GM19239 (cell line): ENCODE measurements around the gene DENND6B.
A peak's percentile ranks its signal among the peaks of the same experiment; 100 is the strongest.
"Not testable (repeated sequence)": the region's sequence is repeated elsewhere in the genome, so short reads cannot be mapped to it uniquely, and the experiment has no call there.

Experiments
- DNase-seq: peaks from one replicate; pipeline ENCODE4 v3.0.0; 2011; ENCODE audit warnings: low spot score; ENCODE audit not compliant: insufficient read length
- FAIRE-seq: peaks from 2 replicates; lab custom pipeline; 2011; peaks lifted over from hg19 to GRCh38; lab: Jason Lieb, UNC

DENND6B gene

GRCh38 chr22:50326956-50327710 lies at the start of gene DENND6B:
DENND6B (minus strand) TSS chr22:50327012; CDS start chr22:50326988, 24 bp downstream.
- FAIRE-seq, result peak; percentile 78
- DNase-seq, result peak; percentile 91

- FAIRE-seq, result peak; percentile 84
- DNase-seq, result no peak
These were observed 49.4 kb upstream of the DENND6B start for GRCh38 chr22:50376085-50376651.

- DNase-seq, result no peak
- no peak for FAIRE-seq
These were observed 44.4 kb upstream of the DENND6B start for GRCh38 chr22:50371101-50371648.

- FAIRE-seq (no peak), DNase-seq (no peak)
These were observed 41.1 kb upstream of the DENND6B start for GRCh38 chr22:50367778-50368500.

- FAIRE-seq, DNase-seq: not testable (repeated sequence)
These were observed 37.0 kb upstream of the DENND6B start for GRCh38 chr22:50363803-50364194.

- FAIRE-seq (no peak), DNase-seq (no peak)
These were observed 36.5 kb upstream of the DENND6B start for GRCh38 chr22:50363166-50363802.

- FAIRE-seq (no peak), DNase-seq (no peak)
These were observed 34.9 kb upstream of the DENND6B start for GRCh38 chr22:50361688-50362087.

GRCh38 chr22:50361222-50361621 lies 34.4 kb upstream of the DENND6B start:
- no peak for FAIRE-seq
- DNase-seq, result no peak

- FAIRE-seq (no peak), DNase-seq (no peak)
These were observed 33.8 kb upstream of the DENND6B start for GRCh38 chr22:50360578-50360977.

- DNase-seq, result no peak
- FAIRE-seq, result no peak
These were observed 30.9 kb upstream of the DENND6B start for GRCh38 chr22:50357756-50358155.

GRCh38 chr22:50357222-50357621 lies 30.4 kb upstream of the DENND6B start:
- FAIRE-seq (no peak), DNase-seq (no peak)

GRCh38 chr22:50356186-50356585 lies 29.4 kb upstream of the DENND6B start:
- no peak for FAIRE-seq
- DNase-seq, result no peak

GRCh38 chr22:50348058-50348457 lies 21.2 kb upstream of the DENND6B start:
- FAIRE-seq (no peak), DNase-seq (no peak)

- FAIRE-seq (no peak), DNase-seq (no peak)
These were observed 20.3 kb upstream of the DENND6B start for GRCh38 chr22:50347157-50347556.

- no peak for DNase-seq
- no peak for FAIRE-seq
These were observed 19.7 kb upstream of the DENND6B start for GRCh38 chr22:50346470-50346869.

GRCh38 chr22:50343541-50343935 lies 16.7 kb upstream of the DENND6B start:
- FAIRE-seq (no peak), DNase-seq (no peak)

GRCh38 chr22:50342651-50343540 lies 16.1 kb upstream of the DENND6B start, which contains the start of gene PPP6R2:
PPP6R2 (plus strand) TSS chr22:50343327; CDS start chr22:50393909, 50,582 bp downstream.
- FAIRE-seq (no peak), DNase-seq (peak; percentile 73)

- DNase-seq (peak; percentile 67), FAIRE-seq (peak; percentile 80)
These were observed 15.3 kb upstream of the DENND6B start for GRCh38 chr22:50341977-50342650.
